Ishikawa (cell line): ENCODE measurements around the gene AGO4.

Source experiments
- EP300 ChIP-seq: IDR thresholded peaks from 2 replicates; pipeline ENCODE4 v1.6.1; 2012; ENCODE audit warnings: borderline replicate concordance
- RAD21 ChIP-seq: IDR thresholded peaks from 2 replicates; pipeline ENCODE4 v1.6.1; 2012; ENCODE audit warnings: low read depth
- YY1 ChIP-seq: IDR thresholded peaks from 2 replicates; pipeline ENCODE4 v1.6.1; 2012; ENCODE audit warnings: low read depth

DNA sequence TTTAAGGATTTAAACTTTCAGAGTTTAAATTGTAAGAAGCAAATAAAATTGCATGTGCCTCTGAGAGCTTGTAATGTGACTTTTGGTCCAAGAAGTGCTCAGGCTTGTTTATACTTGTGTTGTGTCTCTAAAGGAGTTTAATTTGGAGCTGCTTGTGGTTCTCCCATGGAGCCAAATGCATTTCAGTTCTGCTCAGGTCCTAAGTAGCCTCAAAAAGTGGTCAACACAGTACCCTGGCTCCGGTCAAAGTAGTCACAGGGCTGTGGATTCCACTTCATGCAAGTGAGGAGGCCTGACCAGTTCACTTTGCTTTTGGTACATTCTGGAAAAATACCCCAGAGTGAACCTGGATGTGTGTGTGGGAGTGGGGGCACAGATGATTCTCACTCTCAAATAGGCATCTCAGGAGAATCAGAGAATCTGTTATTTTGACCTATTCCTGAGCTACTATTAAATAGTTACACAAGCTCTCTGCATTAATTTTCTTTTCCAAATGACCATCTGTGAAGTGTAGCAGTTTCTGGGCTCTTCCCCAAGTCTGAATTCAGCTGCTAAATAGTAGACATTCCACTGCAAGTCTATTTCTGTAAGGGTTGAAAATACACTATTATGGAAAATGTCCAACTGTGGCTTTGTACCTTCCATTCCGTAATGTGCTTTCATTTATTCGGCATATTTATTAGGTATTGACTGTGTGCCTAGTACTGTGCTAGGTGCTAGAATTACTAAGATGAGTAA lies 43.5 kb downstream of the AGO4 start:
- TF ChIP-seq RAD21 (no peak), YY1 (no peak), EP300 (no peak)
